CD14-positive monocyte (primary cell): ENCODE measurements around the gene PHACTR3. TPM values are rescaled to one million over a fixed set of nuclear protein-coding genes. Genes with fewer than 3 reads are reported as not detected.

ENCODE experiments used
- DNase-seq, 3 donors: peaks; one replicate each; pipeline ENCODE4 v3.0.0-alpha.2; 2011 to 2022
- H2AFZ ChIP-seq: 2 replicates; pipeline ENCODE4 v1.6.0; 2012; ENCODE audit warnings: mild to moderate bottlenecking, low read depth, low read length, inconsistent platforms; ENCODE audit not compliant: insufficient read depth, poor library complexity, severe bottlenecking
- H3K27ac ChIP-seq, 2 donors: 1 replicate in 1 of 2; 2 replicates in 1 of 2; pipeline ENCODE4 v1.5.1; 2012 to 2013; ENCODE audit warnings: low read length in 2 of 2, control low read depth in 1 of 2, inconsistent platforms in 1 of 2, low read depth in 1 of 2, mild to moderate bottlenecking in 1 of 2
- H3K27me3 ChIP-seq, 2 donors: one replicate each; pipeline versions ENCODE4 v1.6.0 to v1.6.1; 2011 to 2013; ENCODE audit warnings: low read length in 2 of 2; ENCODE audit not compliant: control insufficient read depth in 2 of 2, insufficient read depth in 2 of 2
- H3K36me3 ChIP-seq, 2 donors: replicated peaks in 1 of 2; 1 replicate in 1 of 2; 2 replicates in 1 of 2; pipeline versions ENCODE4 v1.5.1 to v1.6.1; 2012 to 2013; ENCODE audit warnings: low read length in 2 of 2, control low read depth in 1 of 2, inconsistent platforms in 1 of 2, mild to moderate bottlenecking in 1 of 2; ENCODE audit not compliant: insufficient read depth in 2 of 2, control insufficient read depth in 1 of 2
- H3K4me1 ChIP-seq, 2 donors: 1 replicate in 1 of 2; 2 replicates in 1 of 2; pipeline versions ENCODE4 v1.5.1 to v1.6.1; 2012 to 2013; ENCODE audit warnings: low read length in 2 of 2, control low read depth in 1 of 2, inconsistent platforms in 1 of 2, mild to moderate bottlenecking in 1 of 2, moderate library complexity in 1 of 2; ENCODE audit not compliant: insufficient read depth in 2 of 2, control insufficient read depth in 1 of 2
- H3K4me2 ChIP-seq: replicated peaks from 2 replicates; pipeline ENCODE3; 2012; ENCODE audit warnings: low read length, moderate library complexity, mild to moderate bottlenecking; ENCODE audit not compliant: poor library complexity, severe bottlenecking; ENCODE audit errors: extremely low read depth
- H3K4me3 ChIP-seq, 3 experiments: fragments of 200-600 bp in 1 of 3; sonication (generic) in 1 of 3; replicated peaks in 1 of 3; 1 replicate in 2 of 3; 2 replicates in 1 of 3; pipeline ENCODE4 v1.5.1; 2011 to 2013; ENCODE audit warnings: low read length in 3 of 3, mild to moderate bottlenecking in 3 of 3, control low read depth in 2 of 3, low read depth in 2 of 3, inconsistent platforms in 1 of 3, moderate library complexity in 1 of 3
- H3K79me2 ChIP-seq: 2 replicates; pipeline ENCODE4 v1.6.0; 2012; ENCODE audit warnings: mild to moderate bottlenecking, control low read depth, inconsistent platforms, low read length, moderate library complexity; ENCODE audit not compliant: insufficient read depth
- H3K9ac ChIP-seq: 2 replicates; pipeline ENCODE4 v1.6.0; 2017; ENCODE audit warnings: low read length, mild to moderate bottlenecking; ENCODE audit not compliant: insufficient read depth, poor library complexity, severe bottlenecking
- H3K9me3 ChIP-seq, 2 donors: replicated peaks in 1 of 2; 1 replicate in 1 of 2; 2 replicates in 1 of 2; pipeline versions ENCODE4 v1.5.1 to v1.6.1; 2012 to 2013; ENCODE audit warnings: low read length in 2 of 2, control low read depth in 1 of 2; ENCODE audit not compliant: control insufficient read depth in 1 of 2, insufficient read depth in 1 of 2
- H4K20me1 ChIP-seq: 2 replicates; pipeline ENCODE4 v1.6.0; 2012; ENCODE audit warnings: mild to moderate bottlenecking, low read length, control low read depth, moderate library complexity; ENCODE audit not compliant: insufficient read depth
- H3K27ac Mint-ChIP-seq, 7 donors: one replicate each; pipeline ENCODE4 v1.8.0; 2020; ENCODE audit warnings: mild to moderate bottlenecking in 7 of 7, mixed read lengths in 7 of 7, moderate library complexity in 6 of 7, inconsistent platforms in 2 of 7
- H3K27me3 Mint-ChIP-seq, 3 donors: one replicate each; pipeline ENCODE4 v1.8.0; 2021 to 2022; ENCODE audit warnings: low read depth in 3 of 3, mild to moderate bottlenecking in 3 of 3, mixed read lengths in 3 of 3, moderate library complexity in 3 of 3, inconsistent platforms in 1 of 3
- H3K36me3 Mint-ChIP-seq, 2 donors: one replicate each; pipeline ENCODE4 v1.8.0; 2020; ENCODE audit warnings: mixed read lengths in 2 of 2, inconsistent platforms in 1 of 2, mild to moderate bottlenecking in 1 of 2
- H3K4me1 Mint-ChIP-seq: one replicate; pipeline ENCODE4 v1.8.0; 2020; ENCODE audit warnings: mild to moderate bottlenecking, mixed read lengths
- H3K4me3 Mint-ChIP-seq, 2 donors: one replicate each; pipeline ENCODE4 v1.8.0; 2020; ENCODE audit warnings: mild to moderate bottlenecking in 2 of 2, mixed read lengths in 2 of 2, moderate library complexity in 1 of 2
- H3K9me3 Mint-ChIP-seq, 7 donors: one replicate each; pipeline ENCODE4 v1.8.0; 2020 to 2022; ENCODE audit warnings: mixed read lengths in 7 of 7, mild to moderate bottlenecking in 6 of 7, moderate library complexity in 6 of 7, inconsistent platforms in 2 of 7
- CTCF ChIP-seq: fragments of 200-600 bp; IDR thresholded peaks from one replicate; pipeline ENCODE4 v1.8.0; 2022; ENCODE audit warnings: antibody characterized with exemption, mild to moderate bottlenecking
- WGBS: methylation state at CpG from one replicate; pipeline ENCODE4 v1.1.5; 2013; ENCODE audit warnings: missing lambda C conversion rate; ENCODE audit not compliant: insufficient coverage; 5-methylcytosine and 5-hydroxymethylcytosine counted together
- intact Hi-C, 2 donors: fragments of 100-400 bp; cut with micrococcal nuclease; formaldehyde crosslinking; loops; one replicate each; pipeline versions ENCODE4 v1.15.0 to v1.15.1; 2023
- polyA plus RNA-seq, 3 donors: library from polyadenylated mRNA; depleted of rRNA in 1 of 3; unstranded in 2 of 3; stranded (reverse) in 1 of 3; fragments of 300-500 nt in 2 of 3; fragments of >200 nt in 1 of 3; fragmentation: Illumina TruSeq in 2 of 3; gene quantifications; 1 replicate in 2 of 3; 2 replicates in 1 of 3; pipeline ENCODE4 v1.2.3, GENCODE V29; 2012 to 2021

PHACTR3 gene
- polyA plus RNA-seq, 3 donors: 0.11 to 0.17 TPM; not detected in 1

DNA sequence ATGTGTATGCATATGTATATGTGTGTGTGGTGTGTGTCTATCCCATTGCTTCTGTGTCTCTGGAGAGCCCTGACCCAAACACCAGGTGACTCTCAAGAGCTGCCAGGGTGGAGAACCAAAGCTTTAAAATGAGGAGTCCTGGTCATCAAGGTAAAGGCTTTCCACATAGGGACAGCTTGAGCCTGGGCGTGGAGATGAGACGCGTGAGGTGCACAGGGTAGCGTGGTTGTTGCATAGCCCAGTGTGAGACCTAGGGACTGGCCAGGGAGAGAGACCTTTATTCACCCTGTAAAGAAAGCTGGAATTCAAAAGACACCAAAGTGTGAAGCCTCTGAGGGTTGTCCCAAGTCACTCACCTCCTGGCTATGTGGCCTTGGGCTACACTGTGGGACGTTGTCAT lies 180.0 kb downstream of the PHACTR3 start:
- peaks cover 0 to 3% (median 0%) of the 10 kb centered on the region in 7 donors for H3K9me3 Mint-ChIP-seq
- H3K4me2 ChIP-seq: no peak overlapping the region
- TF ChIP-seq CTCF: no peak
- no peaks in the 10 kb centered on the region for H4K20me1 ChIP-seq
- no peaks in the 10 kb centered on the region for H3K36me3 Mint-ChIP-seq
- no peaks in the 10 kb centered on the region for H3K9me3 ChIP-seq
- H3K36me3 ChIP-seq: no peaks in the 10 kb centered on the region
- H3K4me1 Mint-ChIP-seq: peaks cover 37% of the 10 kb centered on the region
- H3K27me3 Mint-ChIP-seq: peaks cover 0 to 3% (median 1%) of the 10 kb centered on the region in 3 donors
- no peak overlapping the region for H3K27ac ChIP-seq
- no peak overlapping the region for H3K4me3 ChIP-seq
- H2AFZ ChIP-seq: no peak overlapping the region
- intact Hi-C loops: no loop called here
- H3K27me3 ChIP-seq: no peaks in the 10 kb centered on the region
- no peak overlapping the region for H3K9ac ChIP-seq
- no peak overlapping the region for H3K4me3 Mint-ChIP-seq
- no peak for DNase-seq
- H3K4me1 ChIP-seq: peaks cover 27 to 28% of the 10 kb centered on the region in 2 donors
- 98% methylated on average over 5 of the region's 5 CpGs for WGBS
- peak overlapping the region in 1 of 7 donors; percentile 46 for H3K27ac Mint-ChIP-seq
- H3K79me2 ChIP-seq: no peaks in the 10 kb centered on the region

- H3K27me3 ChIP-seq: no peaks in the 10 kb centered on the region
- no peaks in the 10 kb centered on the region for H3K79me2 ChIP-seq
- H3K4me3 ChIP-seq: no peak overlapping the region
- no peak for TF ChIP-seq CTCF
- peaks cover 27 to 28% of the 10 kb centered on the region in 2 donors for H3K4me1 ChIP-seq
- no peaks in the 10 kb centered on the region for H3K36me3 Mint-ChIP-seq
- H3K4me3 Mint-ChIP-seq: no peak overlapping the region
- no peaks in the 10 kb centered on the region for H4K20me1 ChIP-seq
- H3K4me1 Mint-ChIP-seq: peaks cover 37% of the 10 kb centered on the region
- H3K27ac Mint-ChIP-seq: no peak overlapping the region
- H3K27me3 Mint-ChIP-seq: peaks cover 0 to 6% (median 3%) of the 10 kb centered on the region in 3 donors
- no peak overlapping the region for H3K4me2 ChIP-seq
- 78% methylated on average over 12 of the region's 16 CpGs for WGBS
- H3K36me3 ChIP-seq: no peaks in the 10 kb centered on the region
- H2AFZ ChIP-seq: no peak overlapping the region
- H3K27ac ChIP-seq: no peak overlapping the region
- DNase-seq: no peak
- intact Hi-C loops: no loop called here
- H3K9me3 ChIP-seq: no peaks in the 10 kb centered on the region
- no peak overlapping the region for H3K9ac ChIP-seq
- peaks cover 0 to 6% (median 0%) of the 10 kb centered on the region in 7 donors for H3K9me3 Mint-ChIP-seq
Observed at GRCh38 chr20:59784791-59785668, 180.7 kb downstream of the PHACTR3 start.
